NCI-H1417 treated with DMSO at 0.1 percent for 48 hours (cell line): ENCODE measurements around the gene CALML4.
"Not testable (repeated sequence)": the region's sequence is repeated elsewhere in the genome, so short reads cannot be mapped to it uniquely, and the experiment has no call there.

Source experiments
- DNase-seq: peaks from one replicate; lab custom pipeline; 2025; lab: John Stamatoyannopoulos, UW

Gene CALML4

DNA sequence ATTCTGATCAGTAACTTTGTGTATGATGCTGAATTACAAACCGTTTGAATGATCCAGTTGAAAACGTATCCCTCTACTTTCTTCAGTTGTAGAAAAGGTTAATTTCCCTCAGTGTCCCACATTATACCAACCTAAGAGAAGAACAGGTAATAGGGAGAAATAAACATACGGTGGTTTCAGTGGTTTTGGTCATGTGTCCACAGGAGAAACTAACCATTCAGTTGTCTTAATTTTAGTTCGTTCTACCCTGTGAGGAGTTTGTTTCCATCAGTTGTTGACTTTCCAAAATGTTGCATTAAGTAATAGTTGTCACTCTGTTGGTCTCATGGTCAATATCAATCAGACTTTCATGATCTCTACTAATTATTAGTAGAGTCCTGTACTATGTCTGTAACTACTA lies 15.1 kb downstream of the CALML4 start:
- DNase-seq = no peak

DNA sequence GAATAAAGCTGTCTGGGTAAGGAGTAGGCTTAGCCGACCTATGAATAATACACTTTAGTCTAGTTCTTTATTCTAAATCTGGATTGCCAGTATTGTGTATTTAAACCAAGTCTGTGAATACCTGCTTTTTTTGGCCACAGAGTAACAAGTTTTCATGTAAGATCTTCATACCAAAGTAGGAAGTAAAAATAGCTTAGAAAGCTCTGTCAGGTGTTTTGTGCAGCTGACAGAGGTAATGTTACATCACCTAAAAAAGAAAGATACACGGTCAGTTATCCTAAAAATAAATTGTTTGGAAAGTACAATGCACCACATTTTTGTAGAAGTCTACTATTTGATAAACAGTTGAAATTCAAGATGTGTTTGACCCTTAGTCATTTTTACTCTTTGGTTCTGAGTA lies 16.5 kb downstream of the CALML4 start:
- DNase-seq = no peak

DNA sequence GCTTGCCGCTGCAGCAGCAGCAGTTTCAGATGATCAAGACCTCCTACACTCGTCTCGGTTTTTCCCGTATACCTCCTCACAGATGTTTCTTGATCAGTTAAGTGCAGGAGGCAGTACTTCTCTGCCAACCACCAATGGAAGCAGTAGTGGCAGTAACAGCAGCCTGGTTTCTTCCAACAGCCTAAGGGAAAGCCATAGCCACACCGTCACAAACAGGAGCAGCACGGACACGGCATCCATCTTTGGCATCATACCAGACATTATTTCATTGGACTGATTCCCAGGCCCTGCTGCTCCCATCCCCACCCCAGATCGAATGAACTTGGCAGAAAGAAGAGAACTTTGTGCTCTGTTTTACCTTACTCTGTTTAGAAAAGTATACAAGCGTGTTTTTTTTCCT lies 17.6 kb downstream of the CALML4 start:
- DNase-seq = no peak

DNA sequence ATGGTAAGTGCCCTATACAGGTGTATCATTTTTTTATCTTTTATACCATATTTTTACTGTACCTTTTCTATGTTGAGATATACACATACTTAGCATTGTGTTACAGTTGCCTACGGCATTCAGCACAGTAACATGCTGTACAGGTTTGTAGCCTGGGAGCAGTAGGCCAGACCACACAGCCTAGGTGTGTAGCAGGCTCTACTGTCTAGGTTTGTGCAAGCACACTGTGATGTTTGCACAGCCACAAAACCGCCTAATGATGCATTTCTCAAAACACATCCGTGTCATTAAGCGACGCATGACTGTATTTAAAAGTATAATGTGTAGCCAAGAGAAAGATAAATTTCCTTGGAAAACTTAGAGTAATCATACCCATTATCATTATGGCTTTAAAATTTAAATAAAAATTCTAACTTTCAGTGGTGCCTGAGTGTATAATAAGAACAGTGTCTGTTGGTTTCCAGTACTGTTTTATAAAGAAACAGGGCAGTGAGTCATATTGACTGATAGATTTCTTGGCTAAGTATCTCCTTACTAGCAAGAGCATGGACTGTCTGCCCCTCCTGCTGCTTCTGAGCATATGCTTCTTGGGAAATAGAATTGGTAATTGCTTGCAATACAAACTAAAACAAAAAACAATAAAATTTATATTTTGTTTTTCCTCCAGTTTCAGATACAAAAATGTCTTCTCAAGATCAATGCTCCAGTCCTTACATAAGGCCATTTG lies 18.3 kb downstream of the CALML4 start:
- no peak for DNase-seq

DNA sequence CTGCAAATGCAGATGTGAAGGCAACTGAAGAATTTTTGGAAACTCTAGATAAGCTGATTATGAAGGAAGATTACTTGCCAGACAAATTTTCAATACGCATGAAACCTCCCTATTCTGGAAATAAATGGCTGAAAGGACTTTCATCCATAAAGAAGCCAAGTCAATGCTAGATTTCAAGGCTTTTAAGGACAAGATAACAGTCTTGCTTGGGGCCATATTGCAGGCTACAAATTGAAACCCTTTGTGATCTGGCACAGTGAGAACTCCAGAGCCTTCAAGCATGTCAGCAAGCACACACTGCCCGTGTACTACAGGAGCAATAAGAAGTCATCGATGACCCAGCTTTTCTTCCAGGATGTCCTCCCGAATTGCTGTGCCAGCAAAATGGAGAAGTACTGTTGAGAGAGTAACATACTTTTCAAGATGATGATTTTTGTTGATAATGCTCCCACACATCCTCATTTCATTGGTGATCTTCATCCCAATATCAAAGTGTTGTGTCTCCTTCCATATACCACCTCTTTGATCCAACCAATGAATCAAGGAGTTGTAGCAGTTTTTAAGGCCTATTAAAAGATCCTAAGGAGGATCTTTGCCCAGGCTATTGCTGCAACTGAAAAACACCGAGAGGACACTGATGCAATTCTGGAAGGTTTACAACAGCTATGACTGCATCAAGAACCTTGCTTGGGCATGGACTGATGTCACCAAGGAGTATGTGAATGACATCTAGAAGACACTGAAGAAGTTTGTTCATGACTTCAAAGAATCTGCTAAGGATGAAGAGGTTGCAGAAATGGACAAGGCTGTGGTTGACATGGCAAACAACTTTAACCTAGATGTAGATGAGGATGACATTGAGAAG lies 20.3 kb downstream of the CALML4 start:
- DNase-seq = no peak

DNA sequence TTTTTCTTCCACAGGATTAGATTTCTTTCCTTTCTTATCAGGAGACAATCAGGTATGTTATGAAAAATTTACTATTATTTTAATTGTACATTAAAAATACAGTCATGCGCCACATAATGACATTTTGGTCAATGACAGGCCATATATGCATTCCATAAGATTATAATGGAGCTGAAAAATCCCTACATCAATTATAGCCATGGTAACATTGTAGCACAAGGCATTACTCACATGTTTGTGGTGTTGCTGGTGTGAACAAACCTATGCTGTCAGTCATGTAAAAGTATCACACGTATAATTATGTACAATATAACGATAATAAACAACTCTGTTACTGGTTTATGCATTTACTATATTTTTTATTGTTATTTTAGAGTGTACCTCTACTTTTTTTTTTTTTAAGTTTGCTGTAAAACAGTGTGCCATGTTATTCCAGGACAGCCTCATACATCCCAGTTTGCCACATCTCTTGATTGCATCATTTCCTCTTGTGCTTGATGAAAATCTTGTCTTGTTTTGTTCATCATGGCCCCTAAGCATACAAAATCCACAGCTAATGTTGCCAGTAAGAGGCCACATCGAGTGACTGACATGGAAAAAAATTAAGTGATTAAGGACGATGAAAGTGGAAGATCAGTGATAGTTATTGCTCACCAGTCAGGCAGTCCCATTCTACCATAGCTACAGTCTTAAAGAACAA lies 21.4 kb downstream of the CALML4 start:
- no peak for DNase-seq

DNA sequence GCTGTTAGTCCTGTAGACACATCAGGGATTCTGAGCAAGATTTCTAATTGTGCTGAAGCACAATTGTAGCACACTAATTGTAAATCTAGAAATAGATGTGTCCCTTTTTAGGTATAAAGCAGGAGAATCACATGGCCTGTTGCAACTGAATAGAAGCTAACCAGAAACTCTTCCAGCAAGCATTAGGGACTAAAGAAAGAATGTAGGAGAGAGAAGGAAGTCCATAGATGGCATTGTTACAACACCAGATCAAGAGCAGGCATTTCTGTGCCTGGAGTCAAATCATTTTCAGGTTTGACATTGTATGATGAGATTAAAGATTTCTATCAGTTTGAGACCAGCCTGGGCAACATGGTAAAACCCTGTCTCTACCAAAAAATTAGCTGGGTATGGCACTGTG lies 27.4 kb downstream of the CALML4 start:
- no peak for DNase-seq

DNA sequence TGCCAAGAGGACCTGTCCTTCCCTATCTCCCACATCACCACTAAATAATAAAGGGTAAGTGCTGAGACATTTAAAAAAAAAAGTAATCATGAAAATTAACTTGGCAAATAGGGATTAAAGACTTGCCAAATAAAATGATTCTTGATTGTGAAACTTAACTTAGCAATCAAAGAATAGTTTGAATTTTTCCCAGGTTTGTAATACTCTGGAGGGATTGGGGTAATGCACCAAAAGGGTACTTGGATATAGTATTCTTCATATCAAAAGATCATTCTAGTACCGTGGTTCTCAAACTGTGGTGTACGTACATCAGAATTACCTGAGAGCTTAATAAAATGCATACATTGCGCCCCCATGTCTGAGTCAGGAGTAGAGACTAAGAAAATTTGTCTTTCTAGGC lies 28.5 kb downstream of the CALML4 start:
- no peak for DNase-seq

DNA sequence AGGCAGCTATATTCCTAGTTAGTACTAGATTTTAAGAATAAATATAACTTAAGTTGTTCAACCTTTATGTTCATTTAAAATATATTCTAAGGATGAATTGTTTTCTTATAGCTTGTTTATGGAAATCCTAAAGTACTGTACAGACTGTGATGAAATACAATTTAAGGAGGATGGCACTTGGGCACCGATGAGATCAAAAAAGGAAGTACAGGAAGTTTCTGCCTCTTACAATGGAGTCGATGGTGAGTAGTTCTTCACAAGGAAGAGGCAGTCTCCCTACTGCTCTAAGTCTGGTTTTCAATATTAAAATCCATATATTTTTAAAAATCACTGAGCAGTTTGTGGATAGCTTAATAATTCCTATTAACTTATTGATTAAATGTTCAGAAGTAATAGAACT lies 29.6 kb downstream of the CALML4 start:
- DNase-seq = no peak

DNA sequence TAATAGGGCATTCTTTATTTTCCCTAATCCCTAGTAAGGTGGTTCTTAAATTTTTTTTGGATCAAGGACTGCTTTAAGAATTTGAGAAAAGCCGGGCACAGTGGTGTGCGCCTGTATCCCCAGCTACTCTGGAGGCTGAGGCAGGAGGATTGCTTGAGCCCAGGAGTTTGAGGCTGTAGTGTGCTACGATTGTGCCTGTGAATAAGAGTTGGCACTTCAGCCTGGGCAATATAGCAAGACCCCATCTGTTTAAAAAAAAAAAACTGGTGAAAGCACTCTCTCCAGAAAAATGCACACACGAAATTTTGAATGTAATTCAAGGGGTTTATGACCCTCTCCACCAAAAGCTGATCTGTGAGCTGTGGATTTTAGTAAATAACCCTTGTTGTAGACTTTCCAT lies 32.0 kb downstream of the CALML4 start:
- DNase-seq = no peak

DNA sequence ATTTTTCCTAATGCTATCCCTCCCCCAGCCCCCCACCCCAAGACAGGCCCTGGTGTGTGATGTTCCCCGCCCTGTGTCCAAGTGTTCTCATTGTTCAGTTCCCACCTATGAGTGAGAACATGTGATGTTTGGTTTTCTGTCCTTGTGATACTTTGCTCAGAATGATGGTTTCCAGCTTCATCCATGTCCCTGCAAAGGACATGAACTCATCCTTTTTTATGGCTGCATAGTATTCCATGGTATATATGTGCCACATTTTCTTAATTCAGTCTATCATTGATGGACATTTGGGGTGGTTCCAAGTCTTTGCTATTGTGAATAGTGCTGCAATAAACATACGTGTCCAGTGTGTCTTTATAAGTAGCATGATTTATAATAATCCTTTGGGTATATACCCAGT lies 33.1 kb downstream of the CALML4 start:
- not testable (repeated sequence) for DNase-seq

DNA sequence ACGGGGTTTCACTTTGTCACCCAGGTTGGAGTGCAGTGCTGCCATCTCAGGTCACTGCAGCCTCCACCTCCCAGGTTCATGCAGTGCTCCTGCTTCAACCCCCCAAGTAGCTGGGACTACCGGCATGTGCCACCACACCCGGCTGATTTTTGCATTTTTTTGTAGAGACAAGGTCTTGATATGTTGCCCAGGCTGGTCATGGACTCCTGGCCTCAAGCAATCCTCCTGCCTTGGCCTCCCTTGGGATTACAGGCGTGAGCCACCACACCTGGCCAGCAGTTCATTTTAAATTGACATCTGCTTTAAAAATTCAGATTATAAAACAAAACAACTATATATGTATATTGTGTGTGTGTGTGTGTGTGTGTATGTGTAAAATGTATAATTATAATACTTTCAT lies 38.3 kb downstream of the CALML4 start:
- no peak for DNase-seq

DNA sequence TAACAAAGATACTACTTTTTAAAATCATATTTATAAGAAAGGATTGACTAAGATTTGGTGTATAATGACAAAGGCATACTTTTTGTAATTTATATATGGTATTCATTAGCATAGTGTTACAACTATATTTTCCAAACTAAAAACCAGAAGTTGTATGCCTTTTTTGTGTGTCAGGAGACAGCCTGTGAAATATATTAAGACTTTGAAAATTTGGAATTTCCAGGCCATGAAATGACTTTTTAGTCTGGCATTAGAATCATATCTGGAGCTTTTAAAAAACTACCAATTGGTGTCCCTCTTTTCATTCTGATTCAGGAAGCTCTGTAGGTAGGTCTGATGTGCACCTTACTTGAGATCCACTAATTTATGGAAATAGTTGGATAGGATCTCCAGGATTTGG lies 41.9 kb downstream of the CALML4 start:
- DNase-seq = no peak

DNA sequence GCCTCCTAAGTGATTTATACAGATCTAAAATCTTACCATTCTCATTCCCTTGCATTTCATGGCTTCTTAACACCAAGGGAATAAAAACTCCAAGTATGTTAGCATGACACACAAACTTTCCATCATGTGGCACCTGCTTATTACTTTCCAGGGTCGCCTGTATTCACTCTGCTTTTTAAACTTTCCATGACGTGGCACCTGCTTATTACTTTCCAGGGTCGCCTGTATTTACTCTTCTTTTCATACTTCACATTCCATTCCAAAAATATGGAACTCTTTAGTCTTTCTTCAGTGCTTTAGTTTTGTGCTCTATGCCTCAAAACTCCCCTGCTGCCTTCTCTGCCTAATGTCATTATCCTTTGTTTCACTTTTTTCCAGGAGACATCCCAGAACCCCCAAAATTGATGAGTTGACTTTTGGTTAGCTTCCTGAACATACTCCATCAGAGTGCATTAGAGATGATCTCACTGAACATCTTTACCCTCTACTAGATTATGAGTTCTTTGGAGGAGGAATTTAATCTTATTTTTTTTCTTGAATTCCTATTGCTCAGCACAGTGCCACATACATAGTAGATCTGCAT lies 47.0 kb downstream of the CALML4 start:
- no peak for DNase-seq

DNA sequence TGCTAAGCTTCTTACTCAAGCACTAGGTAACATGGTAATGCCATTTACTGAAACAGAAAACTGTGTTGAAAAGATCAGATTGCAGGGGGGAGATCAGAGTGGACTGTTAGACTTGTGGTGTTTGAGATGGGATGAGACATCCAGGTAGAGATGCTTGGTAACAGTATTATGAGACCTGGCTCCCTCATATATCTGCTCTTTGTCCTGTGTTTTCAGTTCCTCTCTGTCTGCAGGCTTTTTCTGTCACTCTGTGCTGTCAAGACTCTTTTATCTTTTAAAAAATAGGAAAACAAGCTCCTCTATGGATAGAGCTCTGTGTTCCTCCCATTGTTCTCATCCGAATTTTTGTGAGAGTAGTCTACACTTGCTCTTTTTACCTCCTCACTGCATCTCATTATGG lies 48.1 kb downstream of the CALML4 start:
- no peak for DNase-seq

DNA sequence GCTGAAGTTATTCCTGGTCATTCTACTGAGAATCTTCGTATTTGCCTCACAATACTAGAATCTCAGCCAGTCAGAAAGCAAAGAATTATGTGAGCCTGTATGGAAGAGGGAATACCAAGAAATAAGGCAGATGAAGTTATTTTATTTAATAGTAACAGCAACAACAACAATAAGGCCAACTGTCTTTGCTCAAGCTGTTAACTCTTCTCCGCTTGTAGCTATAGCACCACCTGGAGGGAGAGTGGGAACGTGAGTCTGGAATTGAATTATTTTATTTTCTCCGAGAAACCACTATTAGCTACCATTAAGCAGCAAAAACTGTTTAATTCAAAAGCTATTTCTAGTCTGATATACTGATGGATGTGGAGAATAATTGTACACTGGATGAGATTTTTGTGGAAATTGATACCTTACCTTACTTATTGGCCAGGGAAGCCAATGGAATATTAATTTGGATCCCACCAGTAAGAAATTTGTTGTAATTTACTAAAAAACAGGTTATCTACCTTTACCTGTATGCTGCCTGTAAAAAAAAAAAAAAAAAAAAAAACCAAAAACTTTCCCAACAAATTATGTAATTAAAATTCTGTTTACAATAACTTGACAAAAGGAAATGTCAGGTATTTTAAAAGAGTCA lies 50.1 kb downstream of the CALML4 start:
- DNase-seq = peak; percentile 29

DNA sequence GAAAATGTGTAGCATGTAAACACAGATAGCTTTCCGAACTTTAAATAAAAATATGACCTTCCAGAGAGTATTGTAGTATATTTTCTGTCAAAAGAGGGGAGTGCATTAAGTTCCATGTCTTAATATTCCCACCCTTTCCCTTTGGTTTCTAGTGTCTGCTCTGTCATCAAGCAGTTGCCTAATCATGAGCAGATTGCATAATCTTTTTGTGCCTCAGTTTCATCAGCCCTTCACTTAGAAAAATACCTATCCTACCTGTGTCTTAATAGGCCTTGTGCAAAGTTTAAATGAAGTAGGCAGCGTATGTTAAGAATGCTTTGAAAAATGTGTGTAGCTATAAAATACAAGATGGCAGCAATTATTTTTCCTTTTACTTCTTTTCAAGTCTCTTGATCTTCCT lies 52.8 kb downstream of the CALML4 start:
- no peak for DNase-seq

DNA sequence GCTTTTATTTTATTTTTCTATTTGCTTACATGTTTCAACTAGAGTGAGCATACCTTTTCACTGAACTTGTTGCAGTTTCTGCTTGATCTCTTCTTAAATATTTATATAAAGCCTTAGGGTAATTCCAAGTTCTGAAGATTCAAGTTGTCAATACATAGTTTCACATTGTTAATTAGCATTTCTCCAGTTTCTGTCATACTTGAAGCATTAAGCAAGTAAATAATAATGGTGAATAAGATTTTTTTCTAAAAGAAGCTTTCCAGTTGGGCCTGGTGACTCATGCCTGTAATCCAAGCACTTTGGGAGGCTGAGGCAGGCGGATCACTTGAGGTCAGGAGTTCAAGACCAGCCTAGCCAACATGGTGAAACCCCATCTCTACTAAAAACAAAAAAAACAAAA lies 53.9 kb downstream of the CALML4 start:
- no peak for DNase-seq

DNA sequence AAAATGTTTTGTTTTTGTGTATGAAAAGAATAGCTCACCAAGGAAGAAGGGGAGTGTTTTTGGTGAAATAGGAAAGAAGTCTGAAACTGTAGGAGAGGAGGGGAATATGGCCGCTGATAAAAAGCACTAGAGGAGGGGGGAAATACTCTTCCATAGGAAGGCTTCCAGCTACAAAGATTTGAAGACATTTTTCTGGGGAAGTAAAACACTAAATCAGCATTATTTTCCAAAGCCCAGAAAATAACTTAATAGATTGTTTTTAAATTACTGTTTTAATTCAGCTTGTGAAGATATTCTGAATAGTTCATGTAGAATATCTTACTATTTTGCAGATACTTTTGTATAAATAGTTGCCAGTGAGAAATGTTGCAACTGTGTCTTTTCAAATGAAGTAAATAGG lies 54.9 kb downstream of the CALML4 start:
- DNase-seq = no peak

DNA sequence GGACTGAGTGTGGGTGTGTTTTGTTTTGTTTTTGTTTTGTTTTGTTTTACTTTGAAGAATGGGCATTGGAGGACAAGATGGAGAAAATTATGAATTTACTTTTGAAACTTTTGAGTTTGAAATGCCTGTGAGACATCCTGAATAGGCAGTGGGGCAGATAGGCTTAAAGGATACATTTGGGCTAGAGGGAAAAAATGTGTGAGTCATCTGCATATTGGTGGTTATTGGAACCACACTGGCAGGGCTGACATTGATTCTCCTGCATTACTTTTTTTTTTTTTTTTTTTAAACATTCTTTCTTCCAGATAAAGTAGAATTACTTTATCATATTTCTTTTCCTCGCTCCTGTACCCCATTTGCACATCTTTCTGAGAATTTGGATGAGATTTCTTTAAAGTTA lies 56.1 kb downstream of the CALML4 start:
- no peak for DNase-seq

DNA sequence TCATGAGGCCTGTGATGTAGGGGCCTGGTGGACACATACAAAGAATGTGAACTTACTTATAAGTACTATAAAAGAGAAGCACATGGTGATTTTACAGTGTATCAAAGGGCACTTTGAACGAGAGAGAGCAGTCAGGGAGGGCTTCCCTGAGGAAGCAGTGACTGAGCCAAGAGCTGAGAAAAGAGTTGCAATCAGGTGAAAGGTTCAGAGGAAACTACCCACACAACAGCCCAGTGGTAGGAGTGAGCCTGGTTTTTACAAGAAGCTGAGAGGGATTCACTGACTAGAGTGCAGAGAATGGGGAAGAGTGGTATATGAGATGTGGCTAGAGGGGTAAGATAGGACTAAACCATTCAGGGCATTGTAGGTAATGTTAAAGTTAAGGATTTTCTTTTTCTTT lies 57.1 kb downstream of the CALML4 start:
- no peak for DNase-seq

DNA sequence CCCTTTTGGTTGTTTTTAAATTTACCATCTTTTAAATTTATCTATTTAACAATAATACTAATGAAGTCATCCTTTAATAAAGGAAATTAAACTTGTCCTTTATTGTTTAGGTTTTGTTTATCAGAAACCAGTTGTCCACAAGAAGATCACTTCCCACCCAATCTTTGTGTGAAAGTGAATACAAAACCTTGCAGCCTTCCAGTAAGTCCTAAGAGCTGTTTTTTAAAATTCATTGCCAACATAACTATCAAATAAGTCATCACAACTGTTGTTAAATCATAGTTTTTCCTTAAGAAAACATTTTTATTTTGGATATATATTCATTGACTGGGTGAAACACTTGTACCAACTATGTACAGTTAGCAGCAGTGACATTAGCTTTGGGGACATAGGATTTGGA lies 59.4 kb downstream of the CALML4 start:
- no peak for DNase-seq
